Retinal pigment epithelial cell (primary cell): ENCODE measurements around the gene DAZAP1.
A peak's percentile ranks its signal among the peaks of the same experiment; 100 is the strongest.

Experiments used
- DNase-seq: peaks from one replicate; pipeline ENCODE4 v3.0.0-alpha.2; 2010; ENCODE audit warnings: low read depth
- H3K4me3 ChIP-seq: 2 replicates; pipeline ENCODE4 v1.5.1; 2011; ENCODE audit warnings: mild to moderate bottlenecking, low read length, control low read depth, moderate library complexity
- TF ChIP-seq, protein P1 (sequence below): conservative IDR thresholded peaks from 2 replicates; pipeline ENCODE4 v1.5.1; 2011; ENCODE audit warnings: low read depth, low read length, control low read depth, inconsistent platforms

Gene DAZAP1

GRCh38 chr19:1410136-1410786 lies 2.9 kb downstream of the DAZAP1 start:
- no peak for DNase-seq
- TF ChIP-seq, protein P1, sequence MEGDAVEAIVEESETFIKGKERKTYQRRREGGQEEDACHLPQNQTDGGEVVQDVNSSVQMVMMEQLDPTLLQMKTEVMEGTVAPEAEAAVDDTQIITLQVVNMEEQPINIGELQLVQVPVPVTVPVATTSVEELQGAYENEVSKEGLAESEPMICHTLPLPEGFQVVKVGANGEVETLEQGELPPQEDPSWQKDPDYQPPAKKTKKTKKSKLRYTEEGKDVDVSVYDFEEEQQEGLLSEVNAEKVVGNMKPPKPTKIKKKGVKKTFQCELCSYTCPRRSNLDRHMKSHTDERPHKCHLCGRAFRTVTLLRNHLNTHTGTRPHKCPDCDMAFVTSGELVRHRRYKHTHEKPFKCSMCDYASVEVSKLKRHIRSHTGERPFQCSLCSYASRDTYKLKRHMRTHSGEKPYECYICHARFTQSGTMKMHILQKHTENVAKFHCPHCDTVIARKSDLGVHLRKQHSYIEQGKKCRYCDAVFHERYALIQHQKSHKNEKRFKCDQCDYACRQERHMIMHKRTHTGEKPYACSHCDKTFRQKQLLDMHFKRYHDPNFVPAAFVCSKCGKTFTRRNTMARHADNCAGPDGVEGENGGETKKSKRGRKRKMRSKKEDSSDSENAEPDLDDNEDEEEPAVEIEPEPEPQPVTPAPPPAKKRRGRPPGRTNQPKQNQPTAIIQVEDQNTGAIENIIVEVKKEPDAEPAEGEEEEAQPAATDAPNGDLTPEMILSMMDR: no peak
- H3K4me3 ChIP-seq: peak overlapping the region; percentile 76

DNA sequence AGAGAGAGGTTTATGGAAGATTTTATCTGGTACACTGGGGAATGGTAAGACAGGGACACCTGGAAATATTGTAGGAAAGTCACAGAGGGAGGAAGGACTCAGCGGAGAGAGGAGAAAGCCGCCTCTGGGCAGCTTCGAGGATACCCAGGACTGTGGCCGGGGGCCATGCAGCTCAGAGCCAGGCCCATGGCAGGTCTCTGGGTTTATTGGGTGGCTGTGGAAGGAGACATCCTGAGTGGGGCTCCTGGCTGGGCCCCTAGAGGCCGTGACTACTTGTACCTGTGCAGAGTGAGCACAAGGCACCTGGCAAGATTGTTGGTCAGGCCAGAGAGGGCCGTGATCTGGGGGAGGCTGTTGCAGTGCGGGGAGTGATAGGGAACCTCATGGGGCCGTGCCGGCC lies 3.4 kb downstream of the DAZAP1 start:
- DNase-seq: no peak
- H3K4me3 ChIP-seq: no peak overlapping the region
- TF ChIP-seq, protein P1: no peak

DNA sequence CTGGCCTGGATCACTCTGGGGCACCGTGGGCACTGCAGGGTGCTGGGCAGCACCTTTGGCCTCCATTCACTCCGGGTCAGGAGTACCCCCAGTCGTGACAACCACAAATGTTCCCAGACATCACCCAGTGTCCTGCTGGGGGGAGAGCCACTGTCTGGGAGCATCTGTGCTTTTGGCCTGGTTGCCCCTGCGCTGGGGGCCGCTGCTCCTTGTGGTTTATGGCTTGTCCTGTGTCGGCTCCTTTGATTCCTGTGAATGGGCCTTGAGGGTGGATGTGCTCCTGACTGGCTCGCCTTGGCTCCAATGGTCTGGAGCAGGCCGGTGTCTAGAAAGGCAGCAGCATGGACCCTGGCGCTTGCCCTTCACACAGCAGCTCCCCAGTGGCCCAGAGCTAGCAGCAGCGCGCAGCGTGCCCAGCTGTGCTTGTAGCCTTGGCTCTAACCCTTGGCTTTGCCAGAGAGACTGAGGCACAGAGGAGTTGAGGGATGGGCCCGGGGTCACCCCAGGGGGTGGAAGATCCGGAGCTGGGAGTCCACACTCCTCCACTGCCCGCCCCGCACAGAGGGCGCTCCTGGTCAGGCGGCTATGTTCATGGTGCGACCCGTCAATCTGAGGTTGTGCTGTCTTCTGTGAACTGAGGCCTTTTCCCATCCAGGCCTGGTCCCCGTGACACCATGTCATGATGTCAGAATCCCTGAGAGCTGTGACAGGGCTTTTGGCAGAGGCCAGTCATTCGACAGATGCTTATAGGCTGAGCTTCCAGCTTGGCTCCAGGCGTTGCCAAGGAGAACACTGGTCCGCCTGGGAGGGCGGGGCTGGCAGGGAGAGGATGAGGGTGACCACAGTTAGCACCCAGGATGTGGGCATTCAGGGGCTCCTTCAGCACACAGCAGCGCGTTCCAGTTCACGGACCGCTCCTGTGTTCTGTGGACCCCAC lies 4.1 kb downstream of the DAZAP1 start:
- no peak overlapping the region for H3K4me3 ChIP-seq
- DNase-seq: peak; percentile 37

GRCh38 chr19:1412323-1412923 lies 5.0 kb downstream of the DAZAP1 start:
- TF ChIP-seq, protein P1: no peak
- H3K4me3 ChIP-seq: no peak overlapping the region
- DNase-seq: no peak

More for the DNA sequence above, 4.1 kb downstream of the DAZAP1 start:
- TF ChIP-seq, protein P1: no peak

GRCh38 chr19:1412995-1413800 lies 5.8 kb downstream of the DAZAP1 start:
- DNase-seq: no peak
- TF ChIP-seq, protein P1: no peak
- no peak overlapping the region for H3K4me3 ChIP-seq

- TF ChIP-seq, protein P1: no peak
- H3K4me3 ChIP-seq: no peak overlapping the region
- DNase-seq: no peak
Observed at GRCh38 chr19:1416014-1416841, 8.8 kb downstream of the DAZAP1 start.
